Endothelial cell of umbilical vein (primary cell): ENCODE results near the gene AOC1. TPM values are rescaled to one million over a fixed set of nuclear protein-coding genes. Genes with fewer than 3 reads are reported as not detected.
"Not testable (repeated sequence)": the region's sequence is repeated elsewhere in the genome, so short reads cannot be mapped to it uniquely, and the experiment has no call there.

Experiments
- BruUV-seq: library from RNA; stranded (reverse); fragments of 400-500 nt; replicated peaks from 2 replicates; lab custom pipeline; 2021; lab: Mats Ljungman, UMichigan
- CTCF ChIA-PET: fragments of 300-600, 350-600 bp; sonication (Branson Sonifier 250); formaldehyde crosslinking; loops from one replicate; lab custom pipeline; 2021; ENCODE audit warnings: antibody characterized with exemption, inconsistent platforms; lab: Charles Lee
- POLR2A ChIA-PET: fragments of 300-600, 350-600 bp; sonication (Branson Sonifier 250); formaldehyde crosslinking; loops from one replicate; lab custom pipeline; 2021; ENCODE audit warnings: antibody characterized with exemption, inconsistent platforms; lab: Charles Lee
- DNase-seq: peaks from one replicate; pipeline ENCODE4 v3.0.0-alpha.2; 2011; ENCODE audit warnings: low read depth, low spot score
- FAIRE-seq: peaks from 2 replicates; lab custom pipeline; 2011; peaks lifted over from hg19 to GRCh38; lab: Jason Lieb, UNC
- H2AFZ ChIP-seq: 2 replicates; pipeline ENCODE4 v1.6.0; 2012; ENCODE audit warnings: low read depth, low read length, control low read depth, inconsistent platforms
- H3K27ac ChIP-seq: 2 replicates; pipeline ENCODE4 v1.5.1; 2011; ENCODE audit warnings: low read depth, mild to moderate bottlenecking, control low read depth, low read length, moderate library complexity; ENCODE audit not compliant: insufficient read depth
- H3K27me3 ChIP-seq, 2 experiments: 2 replicates each; pipeline versions ENCODE4 v1.6.0 to v1.6.1; 2011; ENCODE audit warnings: low read length in 2 of 2, mixed read lengths in 1 of 2; ENCODE audit not compliant: control insufficient read depth in 2 of 2, insufficient read depth in 2 of 2
- H3K36me3 ChIP-seq, 2 experiments: 2 replicates in 1 of 2; 3 replicates in 1 of 2; pipeline ENCODE4 v1.5.1; 2011; ENCODE audit warnings: low read length in 2 of 2, mild to moderate bottlenecking in 1 of 2, moderate library complexity in 1 of 2; ENCODE audit not compliant: control insufficient read depth in 2 of 2, insufficient read depth in 2 of 2; ENCODE audit errors: extremely low read depth in 1 of 2
- H3K4me1 ChIP-seq: 3 replicates; pipeline ENCODE4 v1.5.1; 2011; ENCODE audit warnings: mild to moderate bottlenecking, low read length; ENCODE audit not compliant: control insufficient read depth, insufficient read depth; ENCODE audit errors: extremely low read depth
- H3K4me2 ChIP-seq: 2 replicates; pipeline ENCODE4 v1.6.1; 2011; ENCODE audit warnings: low read length, control low read depth, mixed read lengths; ENCODE audit not compliant: insufficient read depth
- H3K4me3 ChIP-seq, 3 experiments: fragments of 200-600 bp in 1 of 3; sonication (generic), shearing (Covaris generic) in 1 of 3; replicated peaks in 1 of 3; 2 replicates each; pipeline ENCODE4 v1.5.1; 2011 to 2016; ENCODE audit warnings: control low read depth in 3 of 3, low read length in 3 of 3, mild to moderate bottlenecking in 2 of 3, inconsistent platforms in 1 of 3, low read depth in 1 of 3, moderate library complexity in 1 of 3; ENCODE audit not compliant: insufficient read depth in 1 of 3
- H3K79me2 ChIP-seq: 2 replicates; pipeline ENCODE4 v1.6.0; 2012; ENCODE audit warnings: low read length, inconsistent platforms; ENCODE audit not compliant: control insufficient read depth, insufficient read depth
- H3K9ac ChIP-seq: replicated peaks from 2 replicates; pipeline ENCODE3; 2011; ENCODE audit warnings: low read length, control low read depth; ENCODE audit not compliant: insufficient read depth; ENCODE audit errors: extremely low read depth
- H3K9me1 ChIP-seq: replicated peaks from 3 replicates; pipeline ENCODE4 v1.6.0; 2011; ENCODE audit warnings: mild to moderate bottlenecking, low read length; ENCODE audit not compliant: control insufficient read depth, insufficient read depth; ENCODE audit errors: extremely low read depth
- H3K9me3 ChIP-seq: replicated peaks from 2 replicates; pipeline ENCODE4 v1.5.1; 2012; ENCODE audit warnings: low read length, inconsistent platforms; ENCODE audit not compliant: control insufficient read depth, insufficient read depth
- H4K20me1 ChIP-seq: replicated peaks from 2 replicates; pipeline ENCODE3; 2011; ENCODE audit warnings: mild to moderate bottlenecking, low read length; ENCODE audit not compliant: control insufficient read depth, insufficient read depth; ENCODE audit errors: extremely low read depth
- CTCF ChIP-seq, 2 donors: IDR thresholded peaks; 1 replicate in 1 of 2; 2 replicates in 1 of 2; pipeline ENCODE4 v1.5.1; 2011; ENCODE audit warnings: low read length in 2 of 2, mild to moderate bottlenecking in 2 of 2, moderate library complexity in 2 of 2, control low read depth in 1 of 2, inconsistent platforms in 1 of 2, low read depth in 1 of 2; ENCODE audit not compliant: insufficient read depth in 1 of 2; ENCODE audit errors: extremely low read depth in 1 of 2
- EZH2 ChIP-seq: IDR thresholded peaks from 2 replicates; pipeline ENCODE4 v1.6.1; 2012; ENCODE audit warnings: borderline replicate concordance, low read depth, mild to moderate bottlenecking, moderate library complexity, low read length, inconsistent platforms; ENCODE audit not compliant: severe bottlenecking
- FOS ChIP-seq: IDR thresholded peaks from 2 replicates; pipeline ENCODE4 v1.6.1; 2011; ENCODE audit warnings: mild to moderate bottlenecking, low read length, moderate library complexity, borderline replicate concordance; ENCODE audit not compliant: insufficient read depth
- GATA2 ChIP-seq: IDR thresholded peaks from 2 replicates; pipeline ENCODE4 v1.7.0; 2011; ENCODE audit warnings: low read depth, mild to moderate bottlenecking, moderate library complexity, mixed read lengths, low read length; ENCODE audit not compliant: insufficient read length, insufficient read depth
- JUN ChIP-seq: IDR thresholded peaks from 2 replicates; pipeline ENCODE4 v1.6.1; 2011; ENCODE audit warnings: borderline replicate concordance, low read depth; ENCODE audit not compliant: insufficient read length, insufficient read depth
- MAX ChIP-seq: IDR thresholded peaks from 2 replicates; pipeline ENCODE4 v1.6.1; 2011; ENCODE audit not compliant: insufficient read depth, insufficient read length
- MYC ChIP-seq: IDR thresholded peaks from one replicate; pipeline ENCODE4 v1.6.1; 2011; ENCODE audit warnings: mild to moderate bottlenecking, low read depth, low read length
- POLR2A ChIP-seq: IDR thresholded peaks from 2 replicates; pipeline ENCODE4 v1.6.1; 2012; ENCODE audit warnings: low read depth, mild to moderate bottlenecking, control low read depth, low read length
- POLR2AphosphoS5 ChIP-seq: IDR thresholded peaks from 2 replicates; pipeline ENCODE4 v1.6.1; 2012; ENCODE audit warnings: low read depth, mild to moderate bottlenecking, control low read depth, low read length, moderate library complexity; ENCODE audit not compliant: insufficient read depth
- dilution Hi-C: fragments of 300-500 bp; cut with MboI; formaldehyde crosslinking; loops from one replicate; pipeline ENCODE4 v1.15.0; 2019; ENCODE audit warnings: low sequenced_read_pairs; ENCODE audit not compliant: extremely low pct_ligation_motif_present
- intact Hi-C: fragments of 100-400 bp; cut with micrococcal nuclease; formaldehyde crosslinking; loops from one replicate; pipeline ENCODE4 v1.10.0; 2022
- polyA plus RNA-seq, 4 experiments: library from polyadenylated mRNA; depleted of rRNA in 3 of 4; stranded (reverse) in 3 of 4; unstranded in 1 of 4; fragments of >200 nt; gene quantifications; 2 replicates each; pipeline versions ENCODE4 v1.2.1 to v1.2.3, GENCODE V29; 2011 to 2012; ENCODE audit warnings: missing spikeins in 1 of 4
- total RNA-seq: library from RNA; stranded (reverse); gene quantifications from 2 replicates; pipeline ENCODE4 v1.2.3, GENCODE V29; 2021

AOC1 gene
- total and polyA plus RNA-seq, 2 donors (not counting 3 experiments of a cell fraction or from before 2014, with no cell fraction given), result not detected

GRCh38 chr7:150909200-150909995, 57.1 kb downstream of the AOC1 start:
- no TSS peak for BruUV-seq
- no peak overlapping the region for H2AFZ ChIP-seq
- H4K20me1 ChIP-seq, result no peaks in the 10 kb centered on the region
- POLR2A ChIA-PET, result no interaction called here
- peaks cover 2 to 7% of the 10 kb centered on the region in 2 experiments for H3K27me3 ChIP-seq
- CTCF ChIA-PET, result interaction anchor here (1.6 to 4.1 kb wide), 3 partner anchors 9 to 33 kb away, joined by 4 to 18 read pairs (median 8); no protein-coding TSS in a partner anchor
- peaks cover 3% of the 10 kb centered on the region for H3K4me1 ChIP-seq
- H3K9me3 ChIP-seq, result no peaks in the 10 kb centered on the region
- DNase-seq (no peak), FAIRE-seq (peak; percentile 84)
- H3K79me2 ChIP-seq, result no peaks in the 10 kb centered on the region
- no peak overlapping the region for H3K4me2 ChIP-seq
- intact Hi-C loops (no loop called here), dilution Hi-C loops (no loop called here)
- no peak overlapping the region for H3K9ac ChIP-seq
- TF ChIP-seq GATA2 (no peak), MYC (no peak), JUN (no peak), FOS (no peak), MAX (no peak), POLR2A (no peak), CTCF (IDR thresholded peaks at IDR 0.05; ENCODE audit: extremely low read depth in 1 of 2, insufficient read depth in 1 of 2, low read depth in 1 of 2, low read length in 2 of 2) (no peak), POLR2AphosphoS5 (no peak), EZH2 (no peak)
- H3K36me3 ChIP-seq, result no peaks in the 10 kb centered on the region
- H3K4me3 ChIP-seq, result no peak overlapping the region
- no peaks in the 10 kb centered on the region for H3K9me1 ChIP-seq
- H3K27ac ChIP-seq, result no peak overlapping the region

- BruUV-seq, DNase-seq, H3K27ac ChIP-seq, H3K9me3 ChIP-seq, H2AFZ ChIP-seq, H3K27me3 ChIP-seq, H3K4me1 ChIP-seq, FAIRE-seq, H3K36me3 ChIP-seq, H4K20me1 ChIP-seq, intact Hi-C loops, POLR2A ChIA-PET, H3K9me1 ChIP-seq, H3K4me3 ChIP-seq, H3K4me2 ChIP-seq, H3K9ac ChIP-seq, H3K79me2 ChIP-seq, dilution Hi-C loops: not testable (repeated sequence)
- CTCF ChIA-PET, result interaction anchor here (0.8 to 3.5 kb wide), 2 partner anchors 12 to 20 kb away, joined by 3 to 20 read pairs; no protein-coding TSS in a partner anchor
These were observed 58.1 kb downstream of the AOC1 start for GRCh38 chr7:150910305-150910995.
